Neutrophil (primary cell): ENCODE measurements around the gene SLC11A1.

Experiments used
- H3K27ac ChIP-seq: fragments of 200-600 bp; sonication (generic); 2 replicates; pipeline ENCODE4 v1.5.1; 2016; ENCODE audit warnings: mild to moderate bottlenecking, moderate library complexity
- H3K27me3 ChIP-seq: fragments of 200-600 bp; sonication (generic); 2 replicates; pipeline ENCODE4 v1.6.0; 2016; ENCODE audit warnings: mild to moderate bottlenecking
- H3K36me3 ChIP-seq: fragments of 200-600 bp; sonication (generic); 2 replicates; pipeline ENCODE4 v1.5.1; 2017
- H3K4me1 ChIP-seq, 2 experiments: fragments of 200-600 bp in 1 of 2; sonication (generic) in 1 of 2; 1 replicate in 1 of 2; 2 replicates in 1 of 2; pipeline versions ENCODE4 v1.5.1 to v1.6.1; 2013 to 2016; ENCODE audit warnings: low read depth in 1 of 2, low read length in 1 of 2, mild to moderate bottlenecking in 1 of 2, moderate library complexity in 1 of 2; ENCODE audit not compliant: control insufficient read depth in 1 of 2, insufficient read depth in 1 of 2
- H3K4me3 ChIP-seq, 2 experiments: fragments of 200-600 bp in 1 of 2; sonication (generic) in 1 of 2; 1 replicate in 1 of 2; 2 replicates in 1 of 2; pipeline ENCODE4 v1.5.1; 2013 to 2016; ENCODE audit warnings: low read depth in 1 of 2, low read length in 1 of 2, mild to moderate bottlenecking in 1 of 2, moderate library complexity in 1 of 2
- H3K9me3 ChIP-seq: fragments of 200-600 bp; sonication (generic); 2 replicates; pipeline ENCODE4 v1.5.1; 2016
- CTCF ChIP-seq: fragments of 200-600 bp; sonication (generic); IDR thresholded peaks from 2 replicates; pipeline ENCODE4 v1.5.1; 2016; ENCODE audit warnings: antibody characterized with exemption

The SLC11A1 gene

DNA sequence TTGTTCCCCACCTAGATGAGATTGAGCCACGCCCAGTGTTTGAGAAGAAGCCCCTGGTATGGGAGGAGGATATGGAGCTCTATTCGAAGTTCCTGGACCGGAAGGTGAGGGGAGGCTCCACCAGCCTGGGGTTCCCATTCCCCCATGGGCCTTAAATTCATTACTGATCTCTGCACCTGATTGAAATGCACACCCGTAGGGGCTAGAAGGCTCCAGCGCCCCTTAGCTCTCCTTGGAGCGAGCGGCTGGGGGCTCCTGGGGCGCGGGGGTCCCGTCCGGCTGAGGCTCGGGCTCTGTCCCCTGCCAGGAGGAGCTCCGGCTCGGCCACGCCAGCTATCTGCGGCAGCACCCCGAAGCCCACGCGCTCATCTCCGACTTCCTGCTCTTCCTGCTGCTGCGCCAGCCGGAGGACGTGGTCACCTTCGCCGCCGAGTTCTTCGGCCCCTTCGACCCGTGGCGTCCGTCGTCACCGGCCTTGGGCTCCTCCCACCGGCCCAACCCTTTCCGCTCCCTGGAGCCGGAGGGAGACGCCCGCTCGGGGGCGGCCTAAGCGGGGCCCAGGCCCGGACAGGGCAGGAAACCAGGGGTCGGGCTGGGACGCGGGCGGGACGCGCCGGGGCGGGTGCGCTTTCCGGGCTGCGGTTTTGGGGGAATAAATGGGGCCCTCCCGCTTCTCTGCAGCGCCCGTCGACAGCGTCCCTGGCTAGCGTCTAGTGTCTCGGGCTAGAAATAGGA is 14.5 kb upstream of the SLC11A1 start:
- peak overlapping the region; percentile 99 for H3K27ac ChIP-seq
- peaks cover 90 to 98% of the 10 kb centered on the region in 2 experiments for H3K4me1 ChIP-seq
- H3K4me3 ChIP-seq: peak overlapping the region; percentile 82 to 83
- H3K9me3 ChIP-seq: no peaks in the 10 kb centered on the region
- TF ChIP-seq CTCF: peak; percentile 68
- no peaks in the 10 kb centered on the region for H3K36me3 ChIP-seq
- no peaks in the 10 kb centered on the region for H3K27me3 ChIP-seq

- Histone ChIP-seq H3K9me3 (no peaks in the 10 kb centered on the region), H3K27ac (peak overlapping the region; percentile 99), H3K27me3 (no peaks in the 10 kb centered on the region), H3K4me3 (peak overlapping the region; percentile 82 to 83), H3K4me1 (peaks cover 90 to 98% of the 10 kb centered on the region in 2 experiments), H3K36me3 (no peaks in the 10 kb centered on the region)
- no peak for TF ChIP-seq CTCF
These were observed 13.9 kb upstream of the SLC11A1 start for GRCh38 chr2:218368150-218368528.

DNA sequence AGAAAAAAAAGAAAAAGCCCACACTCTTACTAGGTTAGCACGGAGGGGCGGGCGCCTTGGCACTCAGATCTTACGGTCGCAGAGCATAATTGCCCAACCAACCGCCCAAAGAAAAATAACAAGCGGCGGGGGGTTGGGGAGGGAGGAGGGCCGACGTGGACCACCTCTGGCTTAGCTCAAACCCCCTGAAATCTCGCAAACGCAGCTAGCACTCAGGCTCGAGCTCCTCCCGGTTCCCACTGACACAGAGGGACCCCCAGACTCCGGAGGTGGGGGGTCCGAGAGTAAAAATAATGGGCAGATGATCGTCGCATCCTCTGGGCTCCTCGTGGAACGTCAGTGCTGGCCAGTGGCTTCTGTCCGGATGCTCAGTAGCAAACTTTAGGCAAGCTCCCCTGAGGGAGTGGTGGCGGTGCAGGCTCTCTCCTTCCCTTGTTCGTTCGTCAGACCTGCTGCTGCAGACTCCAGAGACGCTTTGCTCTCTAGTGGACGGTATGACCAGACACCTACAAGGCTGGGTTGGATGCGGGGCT is 13.4 kb upstream of the SLC11A1 start:
- no peaks in the 10 kb centered on the region for H3K9me3 ChIP-seq
- TF ChIP-seq CTCF: no peak
- peak overlapping the region; percentile 82 to 83 for H3K4me3 ChIP-seq
- H3K27me3 ChIP-seq: no peaks in the 10 kb centered on the region
- H3K4me1 ChIP-seq: peaks cover 87 to 94% of the 10 kb centered on the region in 2 experiments
- H3K27ac ChIP-seq: peak overlapping the region; percentile 99
- no peaks in the 10 kb centered on the region for H3K36me3 ChIP-seq

GRCh38 chr2:218369330-218369729 is 12.7 kb upstream of the SLC11A1 start:
- Histone ChIP-seq H3K27me3 (no peaks in the 10 kb centered on the region), H3K27ac (peak overlapping the region; percentile 99), H3K4me1 (peaks cover 81 to 88% of the 10 kb centered on the region in 2 experiments), H3K9me3 (no peaks in the 10 kb centered on the region), H3K36me3 (no peaks in the 10 kb centered on the region), H3K4me3 (peak overlapping the region; percentile 82 to 83)
- TF ChIP-seq CTCF: no peak

GRCh38 chr2:218370410-218371063 is 11.5 kb upstream of the SLC11A1 start:
- Histone ChIP-seq H3K4me1 (peaks cover 79 to 82% of the 10 kb centered on the region in 2 experiments), H3K36me3 (no peaks in the 10 kb centered on the region), H3K27me3 (no peaks in the 10 kb centered on the region), H3K27ac (peak overlapping the region; percentile 99), H3K4me3 (peak overlapping the region; percentile 82 to 83), H3K9me3 (no peaks in the 10 kb centered on the region)
- TF ChIP-seq CTCF: peak; percentile 54
